H9 (cell line): ENCODE results near the gene JAML. TPM values are rescaled to one million over a fixed set of nuclear protein-coding genes. Genes with fewer than 3 reads are reported as not detected.

ENCODE experiments used
- DNase-seq: peaks from one replicate; pipeline ENCODE4 v3.0.0-alpha.2; 2017
- H2AFZ ChIP-seq: one replicate; pipeline ENCODE4 v1.6.1; 2013; ENCODE audit warnings: mild to moderate bottlenecking, low read length, control low read depth, moderate library complexity
- H2AK5ac ChIP-seq: 2 replicates; pipeline ENCODE4 v1.6.1; 2013; ENCODE audit warnings: low read length, control low read depth, mixed read lengths; ENCODE audit not compliant: insufficient read length
- H2BK120ac ChIP-seq: one replicate; pipeline ENCODE4 v1.6.1; 2013; ENCODE audit warnings: low read depth, mild to moderate bottlenecking, low read length, control low read depth, inconsistent platforms; ENCODE audit not compliant: poor library complexity, severe bottlenecking
- H2BK12ac ChIP-seq: 2 replicates; pipeline ENCODE4 v1.6.1; 2013; ENCODE audit warnings: low read length, control low read depth, mixed read lengths, low read depth; ENCODE audit not compliant: insufficient read length
- H2BK15ac ChIP-seq: 2 replicates; pipeline ENCODE4 v1.6.1; 2013; ENCODE audit warnings: low read depth, low read length, control low read depth
- H2BK20ac ChIP-seq: one replicate; pipeline ENCODE4 v1.6.1; 2013; ENCODE audit warnings: low read depth, mild to moderate bottlenecking, low read length, control low read depth, inconsistent platforms; ENCODE audit not compliant: poor library complexity, severe bottlenecking
- H2BK5ac ChIP-seq: 2 replicates; pipeline ENCODE4 v1.6.1; 2013; ENCODE audit warnings: low read length, control low read depth, mixed read lengths; ENCODE audit not compliant: insufficient read length
- H3K14ac ChIP-seq: 2 replicates; pipeline ENCODE4 v1.6.1; 2013; ENCODE audit warnings: low read length, control low read depth; ENCODE audit not compliant: insufficient read depth
- H3K18ac ChIP-seq: 2 replicates; pipeline ENCODE4 v1.6.1; 2013; ENCODE audit warnings: low read depth, mild to moderate bottlenecking, mixed read lengths, low read length, control low read depth; ENCODE audit not compliant: insufficient read length
- H3K23ac ChIP-seq: 2 replicates; pipeline ENCODE4 v1.6.1; 2013; ENCODE audit warnings: low read length, control low read depth, mixed read lengths, low read depth; ENCODE audit not compliant: insufficient read length
- H3K23me2 ChIP-seq: 2 replicates; pipeline ENCODE4 v1.6.1; 2013; ENCODE audit warnings: low read depth, mild to moderate bottlenecking, mixed read lengths, low read length, control low read depth; ENCODE audit not compliant: insufficient read length, poor library complexity, severe bottlenecking
- H3K27ac ChIP-seq: 2 replicates; pipeline ENCODE4 v1.5.1; 2013; ENCODE audit warnings: low read length, control low read depth, mixed read lengths, low read depth; ENCODE audit not compliant: insufficient read length
- H3K27me3 ChIP-seq: 2 replicates; pipeline ENCODE4 v1.6.1; 2013; ENCODE audit warnings: low read length, control low read depth, inconsistent platforms; ENCODE audit not compliant: insufficient read depth
- H3K4ac ChIP-seq: 2 replicates; pipeline ENCODE4 v1.6.1; 2013; ENCODE audit warnings: low read depth, mild to moderate bottlenecking, control low read depth, inconsistent platforms, low read length, moderate library complexity
- H3K4me1 ChIP-seq: 2 replicates; pipeline ENCODE4 v1.6.1; 2013; ENCODE audit warnings: low read length, control low read depth, inconsistent platforms; ENCODE audit not compliant: insufficient read depth
- H3K4me2 ChIP-seq: 2 replicates; pipeline ENCODE4 v1.6.1; 2013; ENCODE audit warnings: low read length, control low read depth, mixed read lengths; ENCODE audit not compliant: insufficient read length, insufficient read depth
- H3K56ac ChIP-seq: 2 replicates; pipeline ENCODE4 v1.6.1; 2013; ENCODE audit warnings: low read depth, mild to moderate bottlenecking, mixed read lengths, low read length, control low read depth; ENCODE audit not compliant: insufficient read length
- H3K79me1 ChIP-seq: 2 replicates; pipeline ENCODE4 v1.6.1; 2013; ENCODE audit warnings: low read depth, mild to moderate bottlenecking, moderate library complexity, low read length, control low read depth, inconsistent platforms; ENCODE audit not compliant: insufficient read depth, poor library complexity, severe bottlenecking
- H3K79me2 ChIP-seq: 2 replicates; pipeline ENCODE4 v1.6.1; 2013; ENCODE audit warnings: low read length, control low read depth, inconsistent platforms; ENCODE audit not compliant: insufficient read depth
- H3K9ac ChIP-seq: 2 replicates; pipeline ENCODE4 v1.6.1; 2013; ENCODE audit warnings: low read length, control low read depth, mixed read lengths; ENCODE audit not compliant: insufficient read length; ENCODE audit errors: extremely low read depth
- H3K9me3 ChIP-seq: one replicate; pipeline ENCODE4 v1.6.1; 2013; ENCODE audit warnings: low read depth, low read length, inconsistent platforms; ENCODE audit not compliant: control insufficient read depth
- H3T11ph ChIP-seq: one replicate; pipeline ENCODE4 v1.6.1; 2013; ENCODE audit warnings: mild to moderate bottlenecking, low read length, control low read depth, inconsistent platforms
- H4K20me1 ChIP-seq: one replicate; pipeline ENCODE4 v1.6.1; 2013; ENCODE audit not compliant: control insufficient read depth, insufficient read length, insufficient read depth
- H4K5ac ChIP-seq: 2 replicates; pipeline ENCODE4 v1.6.1; 2013; ENCODE audit warnings: low read depth, mild to moderate bottlenecking, mixed read lengths, low read length, control low read depth; ENCODE audit not compliant: insufficient read length
- H4K8ac ChIP-seq: replicated peaks from 2 replicates; pipeline ENCODE4 v1.6.1; 2013; ENCODE audit warnings: low read length, control low read depth, mixed read lengths, low read depth; ENCODE audit not compliant: insufficient read length
- H4K91ac ChIP-seq: 2 replicates; pipeline ENCODE4 v1.6.1; 2013; ENCODE audit warnings: low read depth, mild to moderate bottlenecking, moderate library complexity, mixed read lengths, low read length, control low read depth; ENCODE audit not compliant: insufficient read length
- H3K27ac Mint-ChIP-seq, 3 experiments: 2 replicates in 2 of 3; 3 replicates in 1 of 3; pipeline ENCODE4 v1.8.0; 2020 to 2021; ENCODE audit warnings: mixed read lengths in 3 of 3, mild to moderate bottlenecking in 1 of 3, moderate library complexity in 1 of 3
- H3K27me3 Mint-ChIP-seq: 2 replicates; pipeline ENCODE4 v1.8.0; 2021; ENCODE audit warnings: low read depth, mild to moderate bottlenecking, moderate library complexity, mixed read lengths
- H3K36me3 Mint-ChIP-seq, 3 experiments: 2 replicates in 2 of 3; 3 replicates in 1 of 3; pipeline ENCODE4 v1.8.0; 2020 to 2021; ENCODE audit warnings: low read depth in 3 of 3, mixed read lengths in 3 of 3; ENCODE audit not compliant: insufficient read depth in 1 of 3
- H3K4me1 Mint-ChIP-seq, 2 experiments: 2 replicates each; pipeline ENCODE4 v1.8.0; 2020; ENCODE audit warnings: mixed read lengths in 2 of 2
- H3K4me3 Mint-ChIP-seq, 2 experiments: 2 replicates in 1 of 2; 3 replicates in 1 of 2; pipeline ENCODE4 v1.8.0; 2020 to 2021; ENCODE audit warnings: mild to moderate bottlenecking in 2 of 2, mixed read lengths in 2 of 2, moderate library complexity in 1 of 2
- H3K9me3 Mint-ChIP-seq, 2 experiments: 2 replicates in 1 of 2; 3 replicates in 1 of 2; pipeline ENCODE4 v1.8.0; 2020; ENCODE audit warnings: mild to moderate bottlenecking in 2 of 2, mixed read lengths in 2 of 2, moderate library complexity in 1 of 2
- CTCF ChIP-seq: fragments of 200-600 bp; sonication (generic); conservative IDR thresholded peaks from 3 replicates; pipeline ENCODE4 v1.8.0; 2021; ENCODE audit warnings: antibody characterized with exemption, mild to moderate bottlenecking
- WGBS: extraction: QIAGEN DNeasy Blood & Tissue Kit; methylation state at CpG from one replicate; pipeline ENCODE4 v1.1.7; 2013; ENCODE audit warnings: missing lambda C conversion rate, low lambda C conversion rate, mixed read lengths; ENCODE audit not compliant: insufficient read length; ENCODE audit errors: extremely low coverage; 5-methylcytosine and 5-hydroxymethylcytosine counted together
- total RNA-seq: library from RNA; stranded (reverse); gene quantifications from 2 replicates; pipeline ENCODE4 v1.2.1, GENCODE V29; 2021

JAML gene
- total RNA-seq, 1 experiment from 2014 or later: 0.48 TPM

DNA sequence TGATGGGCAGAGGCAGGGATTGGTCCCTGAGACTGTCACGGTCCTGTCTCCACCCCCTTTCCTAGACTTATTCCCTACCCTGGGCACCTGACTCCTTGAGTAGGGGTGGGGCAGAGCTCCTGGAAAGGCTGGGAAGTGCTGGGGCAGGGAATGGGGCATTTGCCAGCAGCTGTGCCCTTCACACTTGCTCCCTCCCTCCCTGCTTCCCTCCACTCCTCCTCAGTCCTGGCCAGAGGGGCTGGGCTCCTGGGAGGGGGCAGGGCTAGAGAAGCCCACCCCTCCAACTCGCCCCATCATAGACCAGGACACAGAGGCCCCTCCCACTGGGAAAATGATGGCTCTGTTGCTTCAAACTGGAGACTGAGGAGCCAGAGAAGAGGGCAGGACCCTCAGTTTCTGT lies 59.9 kb downstream of the JAML start:
- H3K36me3 Mint-ChIP-seq: no peaks in the 10 kb centered on the region
- no peak overlapping the region for H2BK20ac ChIP-seq
- no peak overlapping the region for H3K27ac ChIP-seq
- WGBS: no CpG with 5 or more reads among the region's 2 CpGs
- H2BK5ac ChIP-seq: no peak overlapping the region
- no peak overlapping the region for H3T11ph ChIP-seq
- H3K9me3 Mint-ChIP-seq: no peaks in the 10 kb centered on the region
- H3K27me3 ChIP-seq: peaks cover 4% of the 10 kb centered on the region; the same call in 1 of the 2 replicates
- no peak overlapping the region for H3K18ac ChIP-seq
- H3K79me2 ChIP-seq: no peaks in the 10 kb centered on the region
- H3K27ac Mint-ChIP-seq: no peak overlapping the region
- no peak overlapping the region for H4K5ac ChIP-seq
- no peaks in the 10 kb centered on the region for H3K9me3 ChIP-seq
- H3K4me3 Mint-ChIP-seq: no peak overlapping the region
- peaks cover 91% of the 10 kb centered on the region for H3K27me3 Mint-ChIP-seq
- H3K23ac ChIP-seq: no peak overlapping the region
- no peak overlapping the region for H4K8ac ChIP-seq
- H3K4me2 ChIP-seq: no peak overlapping the region
- no peak for TF ChIP-seq CTCF
- H3K4me1 ChIP-seq: 0 out of 2 replicates have a peak, but pooled peaks cover 3% of the 10 kb centered on the region
- no peak overlapping the region for H3K14ac ChIP-seq
- no peak overlapping the region for H2AK5ac ChIP-seq
- H3K4me1 Mint-ChIP-seq: peaks cover 7 to 23% of the 10 kb centered on the region in 2 experiments
- no peak overlapping the region for H2BK120ac ChIP-seq
- H2BK12ac ChIP-seq: no peak overlapping the region
- no peak overlapping the region for H2BK15ac ChIP-seq
- no peak overlapping the region for H3K4ac ChIP-seq
- H4K20me1 ChIP-seq: no peaks in the 10 kb centered on the region
- no peak overlapping the region for H4K91ac ChIP-seq
- H2AFZ ChIP-seq: no peak overlapping the region
- no peaks in the 10 kb centered on the region for H3K23me2 ChIP-seq
- H3K79me1 ChIP-seq: no peaks in the 10 kb centered on the region
- no peak overlapping the region for H3K56ac ChIP-seq
- no peak overlapping the region for H3K9ac ChIP-seq
- DNase-seq: peak; percentile 54
